Measurements from ENCODE around the gene FAM107B. TPM values are rescaled to one million over a fixed set of nuclear protein-coding genes. Genes with fewer than 3 reads are reported as not detected.

The FAM107B gene
- total RNA-seq, 1 donor from 2014 or later, result 50.9 TPM

- no peak for DNase-seq (ENCODE audit: extremely low spot score, unreplicated experiment)
- H3K36me3 Mint-ChIP-seq, result no peaks in the 10 kb centered on the region
- no peaks in the 10 kb centered on the region for H3K9me3 Mint-ChIP-seq
- peaks cover 6% of the 10 kb centered on the region for H3K4me1 Mint-ChIP-seq (ENCODE audit: unreplicated experiment)
- TF ChIP-seq CTCF (conservative IDR thresholded peaks at IDR 0.05), result no peak
- H3K27ac Mint-ChIP-seq, result no peak overlapping the region
- no peak overlapping the region for H3K4me3 Mint-ChIP-seq
- H3K27me3 Mint-ChIP-seq, result no peaks in the 10 kb centered on the region
Observed at GRCh38 chr10:14758994-14759664, 15.6 kb downstream of the FAM107B start.

- no peak for TF ChIP-seq CTCF (conservative IDR thresholded peaks at IDR 0.05)
- DNase-seq (ENCODE audit: extremely low spot score, unreplicated experiment), result no peak
- Mint-ChIP-seq H3K4me1 (ENCODE audit: unreplicated experiment) (peaks cover 6% of the 10 kb centered on the region), H3K27me3 (no peaks in the 10 kb centered on the region), H3K4me3 (no peak overlapping the region), H3K9me3 (no peaks in the 10 kb centered on the region), H3K36me3 (no peaks in the 10 kb centered on the region), H3K27ac (no peak overlapping the region)
Observed at GRCh38 chr10:14758451-14758850, 16.2 kb downstream of the FAM107B start.

GRCh38 chr10:14757986-14758385 lies 16.7 kb downstream of the FAM107B start:
- H3K4me1 Mint-ChIP-seq (ENCODE audit: unreplicated experiment), result peaks cover 6% of the 10 kb centered on the region
- no peak overlapping the region for H3K4me3 Mint-ChIP-seq
- TF ChIP-seq CTCF (conservative IDR thresholded peaks at IDR 0.05), result no peak
- no peaks in the 10 kb centered on the region for H3K36me3 Mint-ChIP-seq
- no peak for DNase-seq (ENCODE audit: extremely low spot score, unreplicated experiment)
- no peaks in the 10 kb centered on the region for H3K27me3 Mint-ChIP-seq
- no peaks in the 10 kb centered on the region for H3K9me3 Mint-ChIP-seq
- no peak overlapping the region for H3K27ac Mint-ChIP-seq

- H3K36me3 Mint-ChIP-seq, result no peaks in the 10 kb centered on the region
- no peaks in the 10 kb centered on the region for H3K9me3 Mint-ChIP-seq
- H3K4me3 Mint-ChIP-seq, result no peak overlapping the region
- DNase-seq (ENCODE audit: extremely low spot score, unreplicated experiment), result no peak
- H3K27me3 Mint-ChIP-seq, result no peaks in the 10 kb centered on the region
- no peak for TF ChIP-seq CTCF (conservative IDR thresholded peaks at IDR 0.05)
- no peak overlapping the region for H3K27ac Mint-ChIP-seq
- peaks cover 6% of the 10 kb centered on the region for H3K4me1 Mint-ChIP-seq (ENCODE audit: unreplicated experiment)
Observed at GRCh38 chr10:14757394-14757793, 17.3 kb downstream of the FAM107B start.

GRCh38 chr10:14753441-14753840 lies 21.3 kb downstream of the FAM107B start:
- Mint-ChIP-seq H3K9me3 (no peaks in the 10 kb centered on the region), H3K27ac (no peak overlapping the region), H3K27me3 (no peaks in the 10 kb centered on the region), H3K36me3 (peaks cover 4% of the 10 kb centered on the region), H3K4me1 (ENCODE audit: unreplicated experiment) (peaks cover 26% of the 10 kb centered on the region), H3K4me3 (no peak overlapping the region)
- no peak for TF ChIP-seq CTCF (conservative IDR thresholded peaks at IDR 0.05)
- no peak for DNase-seq (ENCODE audit: extremely low spot score, unreplicated experiment)

All from type B pancreatic cell (in vitro differentiated cells).